Activated CD4-positive, alpha-beta T cell treated with anti-CD3 and anti-CD28 coated beads, Interleukin-2, Interleukin-6, amounts not matched to agents 100 ng/mL and 50 ng/mL, durations not matched to agents 16 hours and 8 hours (primary cell): ENCODE measurements around the gene SRP14.
A peak's percentile ranks its signal among the peaks of the same experiment; 100 is the strongest.
"Not testable (repeated sequence)": the region's sequence is repeated elsewhere in the genome, so short reads cannot be mapped to it uniquely, and the experiment has no call there.

Experiments used
- DNase-seq: peaks from one replicate; pipeline ENCODE4 v3.0.0-alpha.2; 2020

SRP14 gene

GRCh38 chr15:40048926-40049475 lies 10.0 kb upstream of the SRP14 start:
- DNase-seq: no peak

GRCh38 chr15:40048211-40048792 lies 9.3 kb upstream of the SRP14 start:
- peak; percentile 56 for DNase-seq

- DNase-seq: peak; percentile 92
These were observed 8.6 kb upstream of the SRP14 start for GRCh38 chr15:40047415-40048210.

- peak; percentile 49 for DNase-seq
These were observed 7.9 kb upstream of the SRP14 start for GRCh38 chr15:40046721-40047414.

GRCh38 chr15:40045572-40046217 lies 6.7 kb upstream of the SRP14 start:
- no peak for DNase-seq

GRCh38 chr15:40044717-40045571 lies 6.0 kb upstream of the SRP14 start:
- peak; percentile 91 for DNase-seq

GRCh38 chr15:40043927-40044716 lies 5.1 kb upstream of the SRP14 start:
- DNase-seq: no peak

GRCh38 chr15:40042791-40043320 lies 3.9 kb upstream of the SRP14 start:
- no peak for DNase-seq

- no peak for DNase-seq
These were observed 1.8 kb upstream of the SRP14 start for GRCh38 chr15:40040770-40041169.

GRCh38 chr15:40040293-40040635 lies 1.3 kb upstream of the SRP14 start:
- DNase-seq: no peak

- DNase-seq: no peak
These were observed 725 bp downstream of the SRP14 start for GRCh38 chr15:40038275-40038637.

GRCh38 chr15:40037721-40038120 lies 1.3 kb downstream of the SRP14 start:
- DNase-seq: no peak

- not testable (repeated sequence) for DNase-seq
These were observed 3.8 kb downstream of the SRP14 start for GRCh38 chr15:40035182-40035581.

GRCh38 chr15:40034186-40034946 lies 4.6 kb downstream of the SRP14 start:
- DNase-seq: no peak

GRCh38 chr15:40032125-40032839 lies 6.7 kb downstream of the SRP14 start:
- no peak for DNase-seq

- no peak for DNase-seq
These were observed 7.7 kb downstream of the SRP14 start for GRCh38 chr15:40031300-40031699.

GRCh38 chr15:40029979-40030893 lies 8.7 kb downstream of the SRP14 start:
- DNase-seq: peak; percentile 33

- DNase-seq: no peak
These were observed 10.1 kb downstream of the SRP14 start for GRCh38 chr15:40028853-40029252.

- no peak for DNase-seq
These were observed 10.8 kb downstream of the SRP14 start for GRCh38 chr15:40028193-40028592.
